ENCODE data around the gene KCNJ16. TPM values are rescaled to one million over a fixed set of nuclear protein-coding genes. Genes with fewer than 3 reads are reported as not detected.

The KCNJ16 gene
- total and polyA plus RNA-seq, 9 of the 15 experiments (the other 6 are each of a cell fraction or from before 2014, with no cell fraction given), result 0.01 to 0.75 (median 0.07) TPM; not detected in 4

DNA sequence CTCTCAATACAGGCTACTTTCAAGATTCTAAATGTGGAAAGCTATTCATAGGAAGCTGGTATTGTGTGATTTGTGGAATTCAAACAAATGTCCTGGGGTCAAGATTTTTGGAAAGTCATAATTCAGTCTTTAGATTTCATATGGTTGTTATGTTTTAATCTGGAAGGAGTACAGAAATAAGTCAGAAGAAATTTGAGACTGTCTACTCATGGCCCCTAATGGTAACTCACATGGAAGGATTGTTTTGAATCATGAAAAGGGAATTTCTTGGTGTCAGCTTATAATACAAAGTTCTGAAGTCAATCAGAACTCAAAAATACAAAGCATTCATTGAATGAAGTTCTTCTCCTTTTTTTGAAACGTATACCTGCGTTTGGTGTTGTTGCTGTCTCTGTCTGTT is 97.4 kb downstream of the KCNJ16 start:
- no peak for DNase-seq (ENCODE audit: extremely low read depth in 1 of 4, low spot score in 3 of 4)
- ChIA-PET CTCF (ENCODE audit: low intra/inter-chr PET ratio) (no interaction called here), POLR2A (no interaction called here)
- H3K4me3 ChIP-seq, result no peak overlapping the region
- H3K9ac ChIP-seq (ENCODE audit: insufficient read depth in 1 of 2, low read depth in 2 of 2, low read length in 2 of 2), result no peak overlapping the region
- no peak overlapping the region for H3K4me2 ChIP-seq (ENCODE audit: insufficient read depth, low read length)
- H3K36me3 ChIP-seq (ENCODE audit: control insufficient read depth, insufficient read depth, low read length), result no peaks in the 10 kb centered on the region
- H3K79me2 ChIP-seq (ENCODE audit: control insufficient read depth, insufficient read depth, low read length), result no peaks in the 10 kb centered on the region
- H4K20me1 ChIP-seq (replicated peaks; ENCODE audit: control insufficient read depth, insufficient read depth, low read length), result no peaks in the 10 kb centered on the region
- H2AFZ ChIP-seq (ENCODE audit: low read depth, low read length), result no peak overlapping the region
- intact Hi-C loops (cut with micrococcal nuclease), result no loop called here
- WGBS (ENCODE audit: insufficient coverage, low coverage, missing lambda C conversion rate), result no CpG with 5 or more reads among the region's 2 CpGs
- peaks cover 0 to 15% of the 10 kb centered on the region in 2 experiments; a peak in 3 of 5 replicates for H3K4me1 ChIP-seq (replicated peaks in 1 of 2; ENCODE audit: control insufficient read depth in 2 of 2, insufficient read depth in 2 of 2, low read length in 2 of 2)
- peaks cover 0 to 2% of the 10 kb centered on the region in 2 experiments; a peak in 2 of 5 replicates for H3K27me3 ChIP-seq (ENCODE audit: control insufficient read depth in 2 of 2, insufficient read depth in 2 of 2, low read length in 2 of 2)
- ATAC-seq, result no peak
- in situ Hi-C loops (cut with MboI), result no loop called here
- no peak overlapping the region for H3K27ac ChIP-seq (ENCODE audit: extremely low read depth, low read depth, low read length)
- FAIRE-seq, result no peak
- BruUV-seq (replicated peaks), result no TSS peak
- H3K9me3 ChIP-seq (replicated peaks; ENCODE audit: control insufficient read depth, insufficient read depth, low read depth, low read length), result no peaks in the 10 kb centered on the region
- H3K9me1 ChIP-seq (ENCODE audit: control insufficient read depth, insufficient read depth, low read length), result no peaks in the 10 kb centered on the region
- TF ChIP-seq, protein P1, sequence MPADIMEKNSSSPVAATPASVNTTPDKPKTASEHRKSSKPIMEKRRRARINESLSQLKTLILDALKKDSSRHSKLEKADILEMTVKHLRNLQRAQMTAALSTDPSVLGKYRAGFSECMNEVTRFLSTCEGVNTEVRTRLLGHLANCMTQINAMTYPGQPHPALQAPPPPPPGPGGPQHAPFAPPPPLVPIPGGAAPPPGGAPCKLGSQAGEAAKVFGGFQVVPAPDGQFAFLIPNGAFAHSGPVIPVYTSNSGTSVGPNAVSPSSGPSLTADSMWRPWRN (IDR thresholded peaks at IDR 0.05; ENCODE audit: low read depth), result no peak
- TF ChIP-seq, protein P2, sequence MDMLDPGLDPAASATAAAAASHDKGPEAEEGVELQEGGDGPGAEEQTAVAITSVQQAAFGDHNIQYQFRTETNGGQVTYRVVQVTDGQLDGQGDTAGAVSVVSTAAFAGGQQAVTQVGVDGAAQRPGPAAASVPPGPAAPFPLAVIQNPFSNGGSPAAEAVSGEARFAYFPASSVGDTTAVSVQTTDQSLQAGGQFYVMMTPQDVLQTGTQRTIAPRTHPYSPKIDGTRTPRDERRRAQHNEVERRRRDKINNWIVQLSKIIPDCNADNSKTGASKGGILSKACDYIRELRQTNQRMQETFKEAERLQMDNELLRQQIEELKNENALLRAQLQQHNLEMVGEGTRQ (CRISPR knock-in tag; IDR thresholded peaks at IDR 0.05), result no peak
- TF ChIP-seq SLC30A9 (CRISPR knock-in tag; IDR thresholded peaks at IDR 0.05) (no peak), TEAD1 (CRISPR knock-in tag; IDR thresholded peaks at IDR 0.05) (no peak), TCF7 (IDR thresholded peaks at IDR 0.05; ENCODE audit: borderline replicate concordance) (no peak), NFIX (CRISPR knock-in tag; IDR thresholded peaks at IDR 0.05; ENCODE audit: low read depth) (no peak), PTRF (tag; IDR thresholded peaks at IDR 0.05) (no peak), HDAC1 (IDR thresholded peaks at IDR 0.05) (no peak), JUN (IDR thresholded peaks at IDR 0.05; ENCODE audit: borderline replicate concordance, low read depth, low read length) (no peak), JUN (CRISPR knock-in tag; IDR thresholded peaks at IDR 0.05; ENCODE audit: borderline replicate concordance) (no peak)
- TF ChIP-seq, protein P3, sequence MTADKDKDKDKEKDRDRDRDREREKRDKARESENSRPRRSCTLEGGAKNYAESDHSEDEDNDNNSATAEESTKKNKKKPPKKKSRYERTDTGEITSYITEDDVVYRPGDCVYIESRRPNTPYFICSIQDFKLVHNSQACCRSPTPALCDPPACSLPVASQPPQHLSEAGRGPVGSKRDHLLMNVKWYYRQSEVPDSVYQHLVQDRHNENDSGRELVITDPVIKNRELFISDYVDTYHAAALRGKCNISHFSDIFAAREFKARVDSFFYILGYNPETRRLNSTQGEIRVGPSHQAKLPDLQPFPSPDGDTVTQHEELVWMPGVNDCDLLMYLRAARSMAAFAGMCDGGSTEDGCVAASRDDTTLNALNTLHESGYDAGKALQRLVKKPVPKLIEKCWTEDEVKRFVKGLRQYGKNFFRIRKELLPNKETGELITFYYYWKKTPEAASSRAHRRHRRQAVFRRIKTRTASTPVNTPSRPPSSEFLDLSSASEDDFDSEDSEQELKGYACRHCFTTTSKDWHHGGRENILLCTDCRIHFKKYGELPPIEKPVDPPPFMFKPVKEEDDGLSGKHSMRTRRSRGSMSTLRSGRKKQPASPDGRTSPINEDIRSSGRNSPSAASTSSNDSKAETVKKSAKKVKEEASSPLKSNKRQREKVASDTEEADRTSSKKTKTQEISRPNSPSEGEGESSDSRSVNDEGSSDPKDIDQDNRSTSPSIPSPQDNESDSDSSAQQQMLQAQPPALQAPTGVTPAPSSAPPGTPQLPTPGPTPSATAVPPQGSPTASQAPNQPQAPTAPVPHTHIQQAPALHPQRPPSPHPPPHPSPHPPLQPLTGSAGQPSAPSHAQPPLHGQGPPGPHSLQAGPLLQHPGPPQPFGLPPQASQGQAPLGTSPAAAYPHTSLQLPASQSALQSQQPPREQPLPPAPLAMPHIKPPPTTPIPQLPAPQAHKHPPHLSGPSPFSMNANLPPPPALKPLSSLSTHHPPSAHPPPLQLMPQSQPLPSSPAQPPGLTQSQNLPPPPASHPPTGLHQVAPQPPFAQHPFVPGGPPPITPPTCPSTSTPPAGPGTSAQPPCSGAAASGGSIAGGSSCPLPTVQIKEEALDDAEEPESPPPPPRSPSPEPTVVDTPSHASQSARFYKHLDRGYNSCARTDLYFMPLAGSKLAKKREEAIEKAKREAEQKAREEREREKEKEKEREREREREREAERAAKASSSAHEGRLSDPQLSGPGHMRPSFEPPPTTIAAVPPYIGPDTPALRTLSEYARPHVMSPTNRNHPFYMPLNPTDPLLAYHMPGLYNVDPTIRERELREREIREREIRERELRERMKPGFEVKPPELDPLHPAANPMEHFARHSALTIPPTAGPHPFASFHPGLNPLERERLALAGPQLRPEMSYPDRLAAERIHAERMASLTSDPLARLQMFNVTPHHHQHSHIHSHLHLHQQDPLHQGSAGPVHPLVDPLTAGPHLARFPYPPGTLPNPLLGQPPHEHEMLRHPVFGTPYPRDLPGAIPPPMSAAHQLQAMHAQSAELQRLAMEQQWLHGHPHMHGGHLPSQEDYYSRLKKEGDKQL (CRISPR knock-in tag; IDR thresholded peaks at IDR 0.05; ENCODE audit: borderline replicate concordance), result no peak
